Neuronal stem cell (in vitro differentiated cells): ENCODE results near the gene VPS26C.

Experiments used
- DNase-seq: peaks from one replicate; pipeline ENCODE4 v3.0.0-alpha.2; 2013; ENCODE audit warnings: low spot score
- H2AFZ ChIP-seq: one replicate; pipeline ENCODE4 v1.6.1; 2013; ENCODE audit warnings: mild to moderate bottlenecking, low read length, inconsistent platforms
- H2AK5ac ChIP-seq: 2 replicates; pipeline ENCODE4 v1.6.1; 2013; ENCODE audit warnings: low read depth, mild to moderate bottlenecking, inconsistent platforms, low read length, moderate library complexity, mixed read lengths
- H2BK120ac ChIP-seq: 2 replicates; pipeline ENCODE4 v1.6.1; 2013; ENCODE audit warnings: low read depth, mild to moderate bottlenecking, inconsistent platforms, low read length, moderate library complexity, mixed read lengths
- H2BK12ac ChIP-seq: one replicate; pipeline ENCODE4 v1.6.1; 2013; ENCODE audit warnings: low read length, inconsistent platforms
- H2BK15ac ChIP-seq: 2 replicates; pipeline ENCODE4 v1.6.1; 2013; ENCODE audit warnings: mild to moderate bottlenecking, low read length, inconsistent platforms, mixed read lengths
- H2BK5ac ChIP-seq: one replicate; pipeline ENCODE4 v1.6.1; 2013; ENCODE audit warnings: inconsistent platforms, mild to moderate bottlenecking, low read length, moderate library complexity
- H3K14ac ChIP-seq: one replicate; pipeline ENCODE4 v1.6.1; 2013; ENCODE audit warnings: low read length, inconsistent platforms
- H3K18ac ChIP-seq: 2 replicates; pipeline ENCODE4 v1.6.1; 2013; ENCODE audit warnings: low read length, inconsistent platforms
- H3K23ac ChIP-seq: 2 replicates; pipeline ENCODE4 v1.6.1; 2013; ENCODE audit warnings: low read depth, mild to moderate bottlenecking, mixed read lengths, low read length, inconsistent platforms; ENCODE audit not compliant: poor library complexity
- H3K27ac ChIP-seq: replicated peaks from 3 replicates; pipeline ENCODE4 v1.5.1; 2013; ENCODE audit warnings: low read length, inconsistent platforms
- H3K27me3 ChIP-seq, 3 experiments: 2 replicates each; pipeline ENCODE4 v1.6.1; 2013; ENCODE audit warnings: low read length in 3 of 3, mild to moderate bottlenecking in 2 of 3, inconsistent platforms in 1 of 3, low read depth in 1 of 3, mixed read lengths in 1 of 3, moderate library complexity in 1 of 3; ENCODE audit not compliant: control insufficient read depth in 3 of 3, insufficient read depth in 3 of 3
- H3K36me3 ChIP-seq, 2 donors: replicated peaks in 1 of 2; 2 replicates each; pipeline ENCODE4 v1.6.1; 2013; ENCODE audit warnings: low read length in 2 of 2; ENCODE audit not compliant: control insufficient read depth in 2 of 2, insufficient read depth in 2 of 2
- H3K4ac ChIP-seq: 2 replicates; pipeline ENCODE4 v1.6.1; 2013; ENCODE audit warnings: inconsistent platforms, mild to moderate bottlenecking, low read length, moderate library complexity
- H3K4me1 ChIP-seq, 2 donors: 1 replicate in 1 of 2; 2 replicates in 1 of 2; pipeline ENCODE4 v1.6.1; 2013; ENCODE audit warnings: low read length in 2 of 2, low read depth in 1 of 2; ENCODE audit not compliant: control insufficient read depth in 2 of 2, insufficient read depth in 1 of 2
- H3K4me2 ChIP-seq: one replicate; pipeline ENCODE4 v1.6.1; 2013; ENCODE audit warnings: mild to moderate bottlenecking, low read length, inconsistent platforms; ENCODE audit not compliant: insufficient read depth, poor library complexity, severe bottlenecking
- H3K4me3 ChIP-seq, 2 donors: 2 replicates each; pipeline ENCODE4 v1.5.1; 2013; ENCODE audit warnings: low read length in 2 of 2, mild to moderate bottlenecking in 2 of 2, inconsistent platforms in 1 of 2, moderate library complexity in 1 of 2
- H3K79me1 ChIP-seq: one replicate; pipeline ENCODE4 v1.6.1; 2013; ENCODE audit warnings: low read depth, mild to moderate bottlenecking, inconsistent platforms, low read length, moderate library complexity
- H3K9ac ChIP-seq: one replicate; pipeline ENCODE4 v1.6.1; 2013; ENCODE audit warnings: mild to moderate bottlenecking, low read depth, low read length, inconsistent platforms; ENCODE audit not compliant: poor library complexity
- H3K9me3 ChIP-seq, 2 donors: replicated peaks in 1 of 2; 2 replicates each; pipeline versions ENCODE3 to v1.6.1; 2013; ENCODE audit warnings: low read length in 2 of 2, mild to moderate bottlenecking in 2 of 2, inconsistent platforms in 1 of 2, low read depth in 1 of 2, mixed read lengths in 1 of 2, moderate library complexity in 1 of 2; ENCODE audit not compliant: control insufficient read depth in 2 of 2, insufficient read depth in 1 of 2
- H4K8ac ChIP-seq: one replicate; pipeline ENCODE4 v1.6.1; 2013; ENCODE audit warnings: low read depth, mild to moderate bottlenecking, inconsistent platforms, low read length, moderate library complexity
- H4K91ac ChIP-seq: one replicate; pipeline ENCODE4 v1.6.1; 2013; ENCODE audit warnings: low read length, low read depth, mild to moderate bottlenecking, inconsistent platforms; ENCODE audit not compliant: poor library complexity
- WGBS, 2 donors: extraction: QIAGEN DNeasy Blood & Tissue Kit; methylation state at CpG; one replicate each; pipeline ENCODE4 v1.1.7; 2013; ENCODE audit warnings: missing lambda C conversion rate in 2 of 2, mixed read lengths in 1 of 2; ENCODE audit not compliant: insufficient read length in 2 of 2, insufficient replicate concordance in 1 of 2; ENCODE audit errors: extremely low coverage in 2 of 2; 5-methylcytosine and 5-hydroxymethylcytosine counted together

Gene VPS26C

GRCh38 chr21:37257967-37258877 is 8.9 kb downstream of the VPS26C start:
- peak overlapping the region; percentile 90 for H2AFZ ChIP-seq
- peak overlapping the region; percentile 90 for H2BK120ac ChIP-seq
- peak overlapping the region; percentile 78 for H3K4me2 ChIP-seq
- H3K4me3 ChIP-seq: peak overlapping the region; percentile 50 to 77
- peak overlapping the region; percentile 96 for H3K18ac ChIP-seq
- peak overlapping the region; percentile 92 for H3K23ac ChIP-seq
- H4K91ac ChIP-seq: peak overlapping the region; percentile 97
- H3K79me1 ChIP-seq: no peaks in the 10 kb centered on the region
- peak overlapping the region; percentile 88 for H2AK5ac ChIP-seq
- H2BK12ac ChIP-seq: peak overlapping the region; percentile 86
- peak; percentile 64 for DNase-seq
- H3K4me1 ChIP-seq: peaks cover 2 to 16% of the 10 kb centered on the region in 2 donors
- peaks cover 0 to 23% of the 10 kb centered on the region in 2 donors for H3K36me3 ChIP-seq
- H3K9me3 ChIP-seq: no peaks in the 10 kb centered on the region
- H3K27ac ChIP-seq: peak overlapping the region; percentile 98
- no peaks in the 10 kb centered on the region for H3K27me3 ChIP-seq
- peak overlapping the region; percentile 95 for H3K9ac ChIP-seq
- peak overlapping the region; percentile 76 for H3K14ac ChIP-seq
- H2BK5ac ChIP-seq: peak overlapping the region; percentile 94
- no CpG with 5 or more reads among the region's 55 CpGs for WGBS, 2 donors
- peak overlapping the region; percentile 76 for H4K8ac ChIP-seq
- H2BK15ac ChIP-seq: peak overlapping the region; percentile 72
- peak overlapping the region; percentile 29 for H3K4ac ChIP-seq

GRCh38 chr21:37257511-37257966 is 9.6 kb downstream of the VPS26C start:
- Histone ChIP-seq H3K27ac (peak overlapping the region; percentile 98), H3K36me3 (peaks cover 0 to 22% of the 10 kb centered on the region in 2 donors), H3K4me2 (peak overlapping the region; percentile 78), H3K4me3 (peak overlapping the region; percentile 50 to 77), H3K9ac (peak overlapping the region; percentile 92), H3K4me1 (peaks cover 2 to 16% of the 10 kb centered on the region in 2 donors), H2BK12ac (peak overlapping the region; percentile 86), H3K79me1 (peaks cover 1% of the 10 kb centered on the region), H2AFZ (peak overlapping the region; percentile 90), H3K18ac (peak overlapping the region; percentile 96), H4K8ac (peak overlapping the region; percentile 76), H3K27me3 (no peaks in the 10 kb centered on the region), H2BK5ac (peak overlapping the region; percentile 94), H3K23ac (peak overlapping the region; percentile 92), H3K9me3 (no peaks in the 10 kb centered on the region), H2AK5ac (peak overlapping the region; percentile 88), H2BK120ac (peak overlapping the region; percentile 90), H3K14ac (peak overlapping the region; percentile 76), H3K4ac (peak overlapping the region; percentile 29), H2BK15ac (peak overlapping the region; percentile 72), H4K91ac (peak overlapping the region; percentile 96)
- DNase-seq: no peak
- no CpG with 5 or more reads among the region's 22 CpGs for WGBS, 2 donors

- H3K18ac ChIP-seq: no peak overlapping the region
- WGBS, 2 donors: no CpG with 5 or more reads among the region's 6 CpGs
Observed at GRCh38 chr21:37253991-37254390, 13.1 kb downstream of the VPS26C start.

GRCh38 chr21:37251294-37251634 is 15.9 kb downstream of the VPS26C start:
- Histone ChIP-seq H2BK5ac (no peak overlapping the region), H3K4me1 (no peaks in the 10 kb centered on the region), H3K79me1 (peaks cover 1% of the 10 kb centered on the region), H3K9ac (no peak overlapping the region), H3K9me3 (no peaks in the 10 kb centered on the region), H2AK5ac (no peak overlapping the region), H4K91ac (no peak overlapping the region), H3K27ac (no peak overlapping the region), H3K14ac (no peak overlapping the region), H3K23ac (no peak overlapping the region), H3K18ac (no peak overlapping the region), H3K36me3 (no peaks in the 10 kb centered on the region), H2BK15ac (no peak overlapping the region), H3K4me2 (no peak overlapping the region), H3K4ac (no peak overlapping the region), H4K8ac (no peak overlapping the region), H2BK120ac (no peak overlapping the region), H2AFZ (no peak overlapping the region), H3K4me3 (no peak overlapping the region), H3K27me3 (no peaks in the 10 kb centered on the region), H2BK12ac (no peak overlapping the region)
- no CpG with 5 or more reads among the region's 2 CpGs for WGBS, 2 donors
- no peak for DNase-seq

More at GRCh38 chr21:37253991-37254390, 13.1 kb downstream of the VPS26C start:
- Histone ChIP-seq H2BK120ac (no peak overlapping the region), H3K4ac (no peak overlapping the region), H4K91ac (no peak overlapping the region), H4K8ac (no peak overlapping the region), H3K27ac (no peak overlapping the region), H3K23ac (no peak overlapping the region), H3K9me3 (no peaks in the 10 kb centered on the region), H2AK5ac (no peak overlapping the region), H3K27me3 (no peaks in the 10 kb centered on the region), H3K36me3 (no peaks in the 10 kb centered on the region), H2BK12ac (no peak overlapping the region), H2BK5ac (no peak overlapping the region), H3K4me1 (peaks cover 2 to 13% of the 10 kb centered on the region in 2 donors), H3K9ac (no peak overlapping the region), H3K79me1 (peaks cover 1% of the 10 kb centered on the region), H3K4me2 (no peak overlapping the region), H3K14ac (no peak overlapping the region), H2AFZ (no peak overlapping the region), H3K4me3 (no peak overlapping the region), H2BK15ac (no peak overlapping the region)
- DNase-seq: no peak
